ENCODE measurements around the gene ARHGEF4. TPM values are rescaled to one million over a fixed set of nuclear protein-coding genes. Genes with fewer than 3 reads are reported as not detected.
A peak's percentile ranks its signal among the peaks of the same experiment; 100 is the strongest.

The ARHGEF4 gene
- total and polyA plus RNA-seq, 4 donors: 61.6 to 210 (median 137) TPM

DNA sequence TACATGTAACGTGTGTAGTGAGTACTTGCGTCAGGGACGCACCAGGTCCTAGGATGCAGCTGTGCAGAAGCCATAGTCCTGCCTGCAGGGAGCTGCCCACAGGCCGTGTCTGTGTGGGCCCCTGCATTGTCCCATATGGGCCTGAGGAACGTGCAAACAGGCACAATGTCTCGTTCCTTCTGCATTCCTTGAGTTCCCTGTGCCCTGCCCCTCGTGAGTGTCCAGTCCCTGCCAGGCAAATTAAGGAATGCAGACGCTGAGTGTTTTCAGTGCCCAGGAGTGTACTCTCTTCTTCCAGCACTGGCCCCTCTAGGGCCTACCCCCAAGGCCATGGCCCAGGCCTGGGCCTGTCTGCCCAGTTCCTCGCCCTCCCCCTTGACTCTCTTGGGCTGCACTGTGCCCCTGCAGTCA lies 194.7 kb downstream of the ARHGEF4 start:
- H3K27me3 ChIP-seq (ENCODE audit: control insufficient read depth, insufficient read depth, low read length): no peaks in the 10 kb centered on the region
- H3K27ac ChIP-seq (ENCODE audit: low read depth, low read length): no peak overlapping the region
- no peak for DNase-seq (ENCODE audit: low read depth in 4 of 6, low spot score in 6 of 6)
- peaks cover 34% of the 10 kb centered on the region for H3K4me1 ChIP-seq (ENCODE audit: control insufficient read depth, insufficient read depth, low read length)
- 75% methylated on average over 9 of the region's 9 CpGs for WGBS (ENCODE audit: insufficient coverage)
- H3K36me3 ChIP-seq (ENCODE audit: control insufficient read depth, insufficient read depth, low read length): peaks cover 44% of the 10 kb centered on the region
- H3K4me3 ChIP-seq (ENCODE audit: low read depth, low read length): no peak overlapping the region
- H3K9me3 ChIP-seq (ENCODE audit: control insufficient read depth, insufficient read depth, low read length): no peaks in the 10 kb centered on the region

DNA sequence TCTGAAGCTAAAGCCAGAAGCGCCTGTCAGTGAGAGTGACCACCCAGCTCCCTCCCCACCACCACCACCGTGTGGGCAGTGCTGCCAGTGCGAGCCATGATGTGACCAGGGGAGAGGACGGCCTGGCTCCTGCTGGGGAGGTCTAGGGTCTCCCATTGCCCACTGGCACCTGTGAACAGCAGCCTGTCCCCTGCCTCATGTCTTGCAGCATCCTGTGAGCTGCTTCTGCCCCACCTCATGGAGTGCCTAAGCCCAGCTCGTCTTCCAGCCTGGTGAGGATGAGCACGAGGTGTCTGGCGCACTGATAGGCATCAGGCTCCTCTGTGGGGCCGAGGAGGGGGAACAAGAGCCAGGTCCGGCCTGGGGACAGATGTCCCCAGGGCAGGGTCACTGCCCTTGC lies 195.2 kb downstream of the ARHGEF4 start:
- Histone ChIP-seq H3K4me3 (ENCODE audit: low read depth, low read length) (no peak overlapping the region), H3K27ac (ENCODE audit: low read depth, low read length) (no peak overlapping the region), H3K27me3 (ENCODE audit: control insufficient read depth, insufficient read depth, low read length) (no peaks in the 10 kb centered on the region), H3K36me3 (ENCODE audit: control insufficient read depth, insufficient read depth, low read length) (peaks cover 49% of the 10 kb centered on the region), H3K4me1 (ENCODE audit: control insufficient read depth, insufficient read depth, low read length) (peaks cover 38% of the 10 kb centered on the region), H3K9me3 (ENCODE audit: control insufficient read depth, insufficient read depth, low read length) (no peaks in the 10 kb centered on the region)
- WGBS (ENCODE audit: insufficient coverage): 78% methylated on average over 9 of the region's 9 CpGs
- no peak for DNase-seq (ENCODE audit: low read depth in 4 of 6, low spot score in 6 of 6)

DNA sequence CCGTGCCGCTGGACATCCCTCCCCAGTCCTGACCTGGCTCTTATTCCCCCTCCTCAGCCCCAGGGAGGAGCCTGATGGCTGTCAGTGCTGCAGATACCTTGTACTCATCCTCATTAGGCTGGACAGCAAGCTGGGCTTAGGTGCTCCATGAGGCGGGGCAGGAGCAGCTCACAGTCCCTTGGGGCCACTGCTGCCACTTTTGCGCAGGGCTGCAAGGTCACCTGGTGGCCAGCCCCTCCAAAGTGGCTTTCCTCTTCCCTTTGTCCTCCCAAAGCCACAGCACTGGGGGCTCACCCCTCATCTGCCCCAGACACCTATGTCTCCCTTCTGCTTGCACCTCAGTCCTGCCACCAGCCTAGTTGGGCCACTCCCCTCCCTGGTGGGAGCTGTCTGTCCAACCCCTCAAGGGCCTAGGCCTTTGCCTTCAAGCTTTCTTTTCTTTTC lies 195.7 kb downstream of the ARHGEF4 start:
- Histone ChIP-seq H3K27me3 (ENCODE audit: control insufficient read depth, insufficient read depth, low read length) (no peaks in the 10 kb centered on the region), H3K4me1 (ENCODE audit: control insufficient read depth, insufficient read depth, low read length) (peaks cover 43% of the 10 kb centered on the region), H3K9me3 (ENCODE audit: control insufficient read depth, insufficient read depth, low read length) (no peaks in the 10 kb centered on the region), H3K36me3 (ENCODE audit: control insufficient read depth, insufficient read depth, low read length) (peaks cover 54% of the 10 kb centered on the region), H3K27ac (ENCODE audit: low read depth, low read length) (no peak overlapping the region), H3K4me3 (ENCODE audit: low read depth, low read length) (no peak overlapping the region)
- DNase-seq (ENCODE audit: low read depth in 4 of 6, low spot score in 6 of 6): no peak
- WGBS (ENCODE audit: insufficient coverage): 83% methylated on average over 4 of the region's 4 CpGs

DNA sequence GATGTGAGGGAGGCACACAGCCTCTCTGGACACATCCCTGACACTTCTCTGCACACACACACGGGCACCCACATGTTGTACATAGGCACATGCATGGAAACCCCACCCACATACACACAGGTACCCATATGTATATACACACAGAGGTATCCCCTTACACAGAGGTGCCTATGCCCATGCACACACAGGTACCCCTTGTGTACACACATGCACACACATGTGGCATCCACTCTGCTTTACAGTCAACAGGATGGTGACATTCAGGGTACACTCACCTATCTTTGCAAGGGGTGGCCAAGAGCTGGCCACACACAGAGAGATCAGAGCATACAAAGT lies 197.0 kb downstream of the ARHGEF4 start:
- no peak for DNase-seq (ENCODE audit: low read depth in 4 of 6, low spot score in 6 of 6)
- H3K4me1 ChIP-seq (ENCODE audit: control insufficient read depth, insufficient read depth, low read length): peaks cover 56% of the 10 kb centered on the region
- 90% methylated on average over 1 of the region's 1 CpG for WGBS (ENCODE audit: insufficient coverage)
- H3K36me3 ChIP-seq (ENCODE audit: control insufficient read depth, insufficient read depth, low read length): peaks cover 54% of the 10 kb centered on the region
- no peak overlapping the region for H3K4me3 ChIP-seq (ENCODE audit: low read depth, low read length)
- no peaks in the 10 kb centered on the region for H3K9me3 ChIP-seq (ENCODE audit: control insufficient read depth, insufficient read depth, low read length)
- H3K27ac ChIP-seq (ENCODE audit: low read depth, low read length): no peak overlapping the region
- H3K27me3 ChIP-seq (ENCODE audit: control insufficient read depth, insufficient read depth, low read length): no peaks in the 10 kb centered on the region

DNA sequence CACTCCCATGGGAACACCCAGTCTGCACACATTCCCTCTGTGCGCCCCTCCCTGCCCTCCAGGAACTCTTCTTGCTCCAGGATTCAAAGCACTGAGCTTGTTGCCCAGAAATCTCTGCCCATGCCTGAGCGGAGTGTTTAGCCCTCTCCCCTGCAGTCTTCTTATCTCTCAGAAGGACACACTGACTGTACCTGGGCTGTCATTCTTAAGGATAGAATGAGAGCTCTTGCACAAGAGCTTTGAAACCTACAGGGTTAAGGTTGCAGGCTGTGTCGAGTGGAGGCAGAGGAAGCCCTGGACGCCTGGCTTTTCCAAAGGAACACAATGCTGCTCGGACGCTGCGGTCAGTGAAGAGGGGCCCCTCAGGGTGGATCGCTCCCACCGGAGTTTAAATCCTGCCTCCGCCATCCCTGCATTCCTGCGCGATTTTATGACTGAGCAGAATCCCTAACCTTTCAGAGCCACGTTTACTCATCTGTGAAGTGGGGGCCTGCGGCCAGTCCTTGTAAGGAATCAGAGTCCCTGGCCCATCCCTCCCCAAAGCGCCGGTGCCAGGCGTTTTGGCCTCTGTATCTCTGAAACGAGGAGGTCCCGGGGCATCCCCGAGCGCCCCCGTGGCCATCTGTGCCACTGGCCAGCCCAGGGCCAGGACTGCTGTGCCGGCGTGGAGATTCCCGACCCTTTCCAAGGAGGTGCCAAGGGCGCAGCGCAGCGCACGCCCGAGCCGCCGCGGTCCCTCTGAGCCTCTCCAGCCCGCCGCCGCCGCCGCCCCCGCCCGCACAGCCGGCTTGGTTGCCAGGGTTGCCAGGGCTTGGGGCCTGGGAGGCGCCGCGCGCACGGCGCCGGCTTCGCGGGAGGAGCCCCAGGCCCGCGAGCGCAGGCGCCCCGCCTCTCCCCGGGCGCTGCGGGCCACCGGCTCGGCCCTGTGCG lies 197.7 kb downstream of the ARHGEF4 start:
- Histone ChIP-seq H3K9me3 (ENCODE audit: control insufficient read depth, insufficient read depth, low read length) (no peaks in the 10 kb centered on the region), H3K4me1 (ENCODE audit: control insufficient read depth, insufficient read depth, low read length) (peaks cover 62% of the 10 kb centered on the region), H3K27ac (ENCODE audit: low read depth, low read length) (peak overlapping the region; percentile 7), H3K4me3 (ENCODE audit: low read depth, low read length) (peak overlapping the region; percentile 34), H3K27me3 (ENCODE audit: control insufficient read depth, insufficient read depth, low read length) (no peaks in the 10 kb centered on the region), H3K36me3 (ENCODE audit: control insufficient read depth, insufficient read depth, low read length) (peaks cover 61% of the 10 kb centered on the region)
- DNase-seq (ENCODE audit: low read depth in 4 of 6, low spot score in 6 of 6): peak in 2 of 6 donors; percentile 85 to 88
- 3% methylated on average over 61 of the region's 61 CpGs for WGBS (ENCODE audit: insufficient coverage)

DNA sequence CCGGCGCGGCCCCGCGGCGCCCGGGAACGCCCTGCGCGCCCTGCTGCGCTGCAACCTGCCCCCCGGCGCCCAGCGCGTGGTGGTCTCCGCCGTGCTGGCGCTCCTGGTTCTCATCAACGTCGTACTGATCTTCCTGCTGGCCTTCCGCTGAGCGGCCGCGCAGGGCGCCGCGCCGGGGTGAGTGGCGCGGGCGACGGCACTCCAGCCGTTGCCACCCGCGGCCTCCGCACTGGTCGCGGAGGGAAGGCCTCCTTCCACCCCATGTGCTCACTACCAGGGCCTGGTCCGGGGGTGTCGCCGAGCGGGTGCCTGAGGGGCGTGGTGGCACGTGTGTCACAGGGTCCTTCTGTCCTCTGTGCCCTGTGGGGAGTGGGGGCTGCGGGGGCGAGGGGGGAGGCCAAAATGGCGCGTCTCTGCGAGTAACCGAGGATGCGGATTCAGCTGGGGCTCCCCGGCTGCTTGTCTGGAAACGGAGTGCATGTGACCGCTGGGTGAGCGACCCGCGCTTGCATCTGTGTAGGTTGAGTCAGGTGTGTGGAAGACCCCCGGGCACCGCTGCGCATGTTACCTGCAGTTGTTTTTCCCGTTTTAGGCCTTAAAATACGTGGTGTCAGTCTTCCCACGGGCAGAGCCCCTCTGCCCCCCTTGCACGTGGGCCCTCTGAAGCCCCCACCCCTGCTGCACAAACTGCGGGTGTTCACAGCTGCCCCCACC lies 198.6 kb downstream of the ARHGEF4 start:
- WGBS (ENCODE audit: insufficient coverage): 10% methylated on average over 63 of the region's 65 CpGs
- Histone ChIP-seq H3K36me3 (ENCODE audit: control insufficient read depth, insufficient read depth, low read length) (peaks cover 66% of the 10 kb centered on the region), H3K9me3 (ENCODE audit: control insufficient read depth, insufficient read depth, low read length) (no peaks in the 10 kb centered on the region), H3K4me1 (ENCODE audit: control insufficient read depth, insufficient read depth, low read length) (peaks cover 70% of the 10 kb centered on the region), H3K4me3 (ENCODE audit: low read depth, low read length) (peak overlapping the region; percentile 26), H3K27me3 (ENCODE audit: control insufficient read depth, insufficient read depth, low read length) (no peaks in the 10 kb centered on the region), H3K27ac (ENCODE audit: low read depth, low read length) (no peak overlapping the region)
- peak in 2 of 6 donors; percentile 45 to 60 for DNase-seq (ENCODE audit: low read depth in 4 of 6, low spot score in 6 of 6)

DNA sequence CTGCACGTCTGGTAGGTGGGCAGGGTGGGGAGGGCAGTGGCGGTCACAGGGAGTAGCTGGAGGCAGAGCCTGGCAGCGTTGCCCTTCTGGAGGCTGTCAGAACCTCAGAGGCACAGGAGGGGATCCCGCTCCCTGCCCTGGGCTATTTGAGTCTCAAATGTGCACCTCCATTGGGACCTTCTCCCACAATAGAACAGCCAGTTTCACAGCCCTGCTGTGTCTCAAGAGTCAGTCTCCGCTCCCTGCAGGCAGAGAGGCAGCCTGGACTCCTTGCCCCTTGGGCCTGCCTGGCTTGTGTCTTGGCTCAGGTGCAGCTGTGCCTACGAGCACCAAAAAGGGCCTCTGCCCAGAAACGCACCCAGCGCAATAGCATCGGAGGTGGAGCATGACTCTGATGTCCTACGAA lies 199.1 kb downstream of the ARHGEF4 start:
- peak overlapping the region; percentile 26 for H3K4me3 ChIP-seq (ENCODE audit: low read depth, low read length)
- no peaks in the 10 kb centered on the region for H3K27me3 ChIP-seq (ENCODE audit: control insufficient read depth, insufficient read depth, low read length)
- no peak overlapping the region for H3K27ac ChIP-seq (ENCODE audit: low read depth, low read length)
- WGBS (ENCODE audit: insufficient coverage): 62% methylated on average over 9 of the region's 10 CpGs
- H3K4me1 ChIP-seq (ENCODE audit: control insufficient read depth, insufficient read depth, low read length): peaks cover 72% of the 10 kb centered on the region
- no peaks in the 10 kb centered on the region for H3K9me3 ChIP-seq (ENCODE audit: control insufficient read depth, insufficient read depth, low read length)
- no peak for DNase-seq (ENCODE audit: low read depth in 4 of 6, low spot score in 6 of 6)
- H3K36me3 ChIP-seq (ENCODE audit: control insufficient read depth, insufficient read depth, low read length): peaks cover 66% of the 10 kb centered on the region

DNA sequence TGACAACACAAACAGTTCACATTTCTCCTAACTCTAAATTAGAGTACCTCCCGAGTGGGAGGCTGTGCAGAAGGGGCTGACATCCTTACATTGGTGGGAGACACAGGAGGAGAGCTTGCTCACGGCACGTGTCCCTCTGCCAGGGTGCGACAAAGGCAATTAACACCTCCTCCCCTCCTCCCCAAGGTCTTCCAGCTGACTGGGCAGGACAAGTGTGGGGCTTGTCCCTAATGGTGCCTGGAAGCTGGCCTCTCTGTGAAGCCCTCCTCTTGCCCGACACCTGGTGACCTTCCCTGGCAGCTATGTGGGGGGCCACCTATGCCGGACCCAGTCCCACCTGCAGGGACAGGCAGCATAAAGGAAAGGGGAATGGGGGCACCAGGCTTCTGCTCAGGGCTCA lies 199.6 kb downstream of the ARHGEF4 start:
- Histone ChIP-seq H3K27ac (ENCODE audit: low read depth, low read length) (no peak overlapping the region), H3K36me3 (ENCODE audit: control insufficient read depth, insufficient read depth, low read length) (peaks cover 69% of the 10 kb centered on the region), H3K9me3 (ENCODE audit: control insufficient read depth, insufficient read depth, low read length) (no peaks in the 10 kb centered on the region), H3K4me1 (ENCODE audit: control insufficient read depth, insufficient read depth, low read length) (peaks cover 76% of the 10 kb centered on the region), H3K4me3 (ENCODE audit: low read depth, low read length) (no peak overlapping the region), H3K27me3 (ENCODE audit: control insufficient read depth, insufficient read depth, low read length) (no peaks in the 10 kb centered on the region)
- no peak for DNase-seq (ENCODE audit: low read depth in 4 of 6, low spot score in 6 of 6)
- WGBS (ENCODE audit: insufficient coverage): 42% methylated on average over 4 of the region's 6 CpGs

DNA sequence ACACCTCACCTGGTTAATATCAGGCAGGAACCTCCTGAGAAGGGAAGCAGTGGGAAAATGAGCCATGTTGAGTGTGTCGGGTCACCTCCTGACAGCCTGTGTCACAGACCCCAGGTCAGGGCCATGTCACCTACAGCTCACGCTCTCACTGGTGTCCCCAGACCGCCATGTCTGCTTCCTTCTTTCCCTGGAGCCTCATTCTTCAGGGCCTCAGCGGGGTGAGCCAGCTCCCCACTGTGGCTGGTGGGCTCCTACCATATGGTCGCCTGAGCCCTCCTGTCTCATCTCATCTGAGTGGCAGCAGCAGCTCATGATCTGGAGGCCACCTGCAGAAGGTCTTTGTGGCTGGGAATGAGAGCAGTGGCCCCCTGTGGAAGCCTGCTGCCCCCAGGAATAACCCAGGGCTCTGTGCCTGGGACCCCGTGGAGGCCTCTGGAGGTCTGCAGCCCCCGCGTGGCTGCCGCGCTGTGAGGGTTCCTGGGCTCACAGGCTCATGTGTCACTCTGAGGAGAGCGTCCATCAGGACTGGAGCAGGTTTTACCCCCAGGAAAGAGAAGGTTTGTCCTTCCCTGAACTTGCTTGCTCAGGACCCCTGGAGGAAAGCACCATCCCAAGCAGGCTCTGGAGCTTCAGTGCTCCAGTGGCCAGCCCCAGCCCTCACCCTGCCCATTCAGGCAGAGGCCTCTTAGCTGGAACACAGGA lies 200.1 kb downstream of the ARHGEF4 start:
- WGBS (ENCODE audit: insufficient coverage): 83% methylated on average over 10 of the region's 11 CpGs
- peaks cover 80% of the 10 kb centered on the region for H3K4me1 ChIP-seq (ENCODE audit: control insufficient read depth, insufficient read depth, low read length)
- no peak for DNase-seq (ENCODE audit: low read depth in 4 of 6, low spot score in 6 of 6)
- no peak overlapping the region for H3K27ac ChIP-seq (ENCODE audit: low read depth, low read length)
- no peak overlapping the region for H3K4me3 ChIP-seq (ENCODE audit: low read depth, low read length)
- H3K27me3 ChIP-seq (ENCODE audit: control insufficient read depth, insufficient read depth, low read length): no peaks in the 10 kb centered on the region
- no peaks in the 10 kb centered on the region for H3K9me3 ChIP-seq (ENCODE audit: control insufficient read depth, insufficient read depth, low read length)
- H3K36me3 ChIP-seq (ENCODE audit: control insufficient read depth, insufficient read depth, low read length): peaks cover 69% of the 10 kb centered on the region

Measured in spinal cord (tissue), 10 donors.